Stimulated activated CD4-positive, alpha-beta T cell treated with anti-CD3 and anti-CD28 coated beads, TNF-alpha, amount 100 ng/mL, for 48 hours (primary cell): Measurements from ENCODE around the gene PHKA2.

Experiments
- DNase-seq, 3 donors: peaks; one replicate each; pipeline ENCODE4 v3.0.0-alpha.2; 2020; ENCODE audit warnings: low read depth in 3 of 3

PHKA2 gene

GRCh38 chrX:18933617-18934016 is 50.3 kb downstream of the PHKA2 start:
- DNase-seq, result no peak

DNA sequence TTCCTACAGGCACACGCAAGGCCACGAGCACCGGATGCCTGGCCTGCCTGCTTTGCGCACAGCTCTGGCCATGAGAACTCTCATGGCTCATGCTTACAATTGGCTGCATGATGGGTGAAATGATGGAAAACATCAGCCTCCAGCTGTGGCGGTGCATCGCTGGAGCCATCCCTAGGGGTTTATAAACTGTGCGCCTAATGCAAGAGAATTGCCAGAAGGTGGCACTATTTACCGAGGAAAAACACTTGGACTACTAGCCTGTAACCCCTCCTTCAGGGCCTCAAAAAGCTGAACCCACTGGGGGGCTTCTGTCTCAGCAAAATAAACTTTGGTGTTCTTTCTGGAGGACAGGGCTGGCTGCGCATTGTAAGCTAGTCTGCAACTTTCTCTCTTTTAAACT is 51.9 kb downstream of the PHKA2 start:
- no peak for DNase-seq

- no peak for DNase-seq
Measured at GRCh38 chrX:18929775-18930174, 54.1 kb downstream of the PHKA2 start.

DNA sequence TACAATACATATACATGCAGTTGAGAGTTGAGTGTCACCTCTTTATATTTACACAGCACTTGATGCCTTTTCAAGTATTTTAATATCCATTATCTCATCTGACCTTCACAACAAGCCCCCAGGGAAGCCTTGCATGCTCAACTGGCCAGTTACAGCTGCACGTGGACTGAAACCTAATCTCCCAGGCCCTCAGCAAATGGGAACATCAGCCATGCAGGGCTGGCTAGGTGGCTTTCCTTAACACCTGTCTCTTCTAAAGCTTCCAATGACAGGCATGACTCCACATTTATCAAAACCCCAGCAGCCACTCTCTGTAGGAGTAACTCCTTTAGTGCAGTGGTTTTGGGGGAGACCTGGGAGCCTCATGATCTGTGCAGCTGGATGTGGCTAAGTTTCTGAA is 56.4 kb downstream of the PHKA2 start:
- no peak for DNase-seq

- DNase-seq, result no peak
Measured at GRCh38 chrX:18924507-18925088, 59.3 kb downstream of the PHKA2 start.

- DNase-seq, result no peak
Measured at GRCh38 chrX:18920566-18920965, 63.3 kb downstream of the PHKA2 start.

GRCh38 chrX:18920079-18920478 is 63.8 kb downstream of the PHKA2 start:
- DNase-seq, result no peak

DNA sequence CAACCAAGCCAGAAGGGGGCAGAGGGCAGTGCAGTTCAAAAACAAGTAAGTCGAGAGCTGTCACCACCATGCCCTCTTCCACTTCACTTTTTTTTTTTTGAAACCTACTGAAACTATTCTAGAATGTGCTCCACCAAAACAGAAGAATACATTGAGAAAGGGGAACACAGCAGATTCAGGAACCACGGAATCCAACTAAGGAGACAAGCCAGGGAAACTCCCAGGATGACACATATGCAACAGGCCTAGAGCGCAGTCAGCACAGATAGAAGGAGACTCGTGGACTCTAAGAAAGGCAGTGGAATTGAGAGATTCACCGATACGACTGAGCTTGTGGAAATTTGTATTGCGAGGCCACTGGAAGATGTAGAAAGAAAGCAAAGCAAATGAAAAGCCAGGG is 66.1 kb downstream of the PHKA2 start:
- no peak for DNase-seq

DNA sequence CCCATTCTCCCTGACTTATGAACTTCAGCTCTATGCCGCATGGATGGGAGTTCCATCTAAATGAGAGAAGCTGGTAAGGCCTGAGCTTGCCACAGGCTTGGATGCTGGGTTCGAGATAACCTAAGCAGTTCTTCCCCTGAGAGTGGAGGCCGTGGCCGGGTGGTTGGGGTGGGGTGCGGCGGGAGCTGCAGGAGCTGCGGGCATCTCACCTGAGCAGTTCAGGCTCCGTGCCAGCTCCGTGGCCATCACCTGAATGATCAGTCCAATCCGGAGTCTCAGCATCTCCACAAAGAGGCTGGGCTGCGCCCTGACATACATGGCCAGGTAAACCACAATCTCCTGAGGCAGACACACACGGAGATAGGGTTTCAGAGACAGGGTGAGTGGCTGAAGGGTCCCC is 77.6 kb downstream of the PHKA2 start:
- no peak for DNase-seq

DNA sequence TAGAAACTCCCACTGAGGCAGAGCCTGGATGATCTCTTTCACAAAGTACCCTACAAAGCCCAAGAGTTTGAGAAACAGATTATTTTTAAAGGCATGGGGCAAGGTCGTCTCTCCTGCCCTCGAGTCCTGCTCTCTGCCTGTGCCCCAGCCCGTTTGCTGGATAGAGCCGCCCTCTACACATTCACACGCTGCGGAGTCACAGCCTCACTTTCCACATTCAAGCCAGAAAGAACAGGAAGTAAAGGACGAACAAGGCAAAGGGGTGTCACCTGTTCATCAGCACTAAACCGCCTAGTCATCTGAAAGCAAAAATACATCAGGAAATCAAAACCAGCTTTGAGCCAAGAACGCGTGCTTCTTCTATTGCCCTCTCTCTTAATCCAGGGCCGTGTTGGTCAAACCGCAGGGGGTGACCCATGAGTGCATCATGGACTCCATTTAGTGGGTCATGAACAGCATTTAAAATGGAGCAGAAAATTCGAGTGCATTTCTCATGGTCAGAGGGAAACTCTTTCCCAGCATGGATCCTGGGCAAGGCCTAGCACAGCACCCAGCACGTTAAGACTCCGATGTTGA is 83.4 kb downstream of the PHKA2 start:
- no peak for DNase-seq

DNA sequence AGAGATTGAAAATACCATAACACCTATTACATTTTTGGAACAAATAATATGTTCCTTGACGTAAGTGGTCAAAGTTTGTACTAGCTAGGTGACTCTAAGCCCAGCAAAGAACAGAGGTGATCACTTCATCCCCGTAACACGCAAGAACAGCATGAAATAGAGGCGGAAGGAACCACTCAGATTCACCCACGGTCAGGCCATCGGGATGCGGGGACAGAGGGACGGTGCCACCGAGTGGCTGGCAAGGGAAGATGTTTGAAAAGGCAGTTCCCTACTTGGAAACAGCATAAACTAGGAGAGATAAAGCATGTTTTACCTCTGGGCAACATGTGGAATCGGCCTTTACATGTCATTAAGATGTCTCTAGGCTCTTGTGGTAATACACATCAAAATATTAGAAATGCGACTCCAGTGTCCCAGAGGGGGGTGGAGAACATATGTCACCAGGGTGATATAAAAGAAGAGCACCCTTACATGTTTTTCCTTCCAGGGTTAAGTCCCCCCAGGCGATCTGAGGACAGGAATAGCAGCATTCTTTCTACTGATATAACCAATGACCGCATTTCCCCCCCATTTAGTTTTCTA is 84.0 kb downstream of the PHKA2 start:
- DNase-seq, result no peak

GRCh38 chrX:18898492-18898891 is 85.4 kb downstream of the PHKA2 start:
- DNase-seq, result no peak

- DNase-seq, result no peak
Measured at GRCh38 chrX:18898091-18898490, 85.8 kb downstream of the PHKA2 start.

GRCh38 chrX:18897611-18898010 is 86.3 kb downstream of the PHKA2 start:
- DNase-seq, result no peak

GRCh38 chrX:18896680-18897544 is 87.0 kb downstream of the PHKA2 start:
- DNase-seq, result no peak

DNA sequence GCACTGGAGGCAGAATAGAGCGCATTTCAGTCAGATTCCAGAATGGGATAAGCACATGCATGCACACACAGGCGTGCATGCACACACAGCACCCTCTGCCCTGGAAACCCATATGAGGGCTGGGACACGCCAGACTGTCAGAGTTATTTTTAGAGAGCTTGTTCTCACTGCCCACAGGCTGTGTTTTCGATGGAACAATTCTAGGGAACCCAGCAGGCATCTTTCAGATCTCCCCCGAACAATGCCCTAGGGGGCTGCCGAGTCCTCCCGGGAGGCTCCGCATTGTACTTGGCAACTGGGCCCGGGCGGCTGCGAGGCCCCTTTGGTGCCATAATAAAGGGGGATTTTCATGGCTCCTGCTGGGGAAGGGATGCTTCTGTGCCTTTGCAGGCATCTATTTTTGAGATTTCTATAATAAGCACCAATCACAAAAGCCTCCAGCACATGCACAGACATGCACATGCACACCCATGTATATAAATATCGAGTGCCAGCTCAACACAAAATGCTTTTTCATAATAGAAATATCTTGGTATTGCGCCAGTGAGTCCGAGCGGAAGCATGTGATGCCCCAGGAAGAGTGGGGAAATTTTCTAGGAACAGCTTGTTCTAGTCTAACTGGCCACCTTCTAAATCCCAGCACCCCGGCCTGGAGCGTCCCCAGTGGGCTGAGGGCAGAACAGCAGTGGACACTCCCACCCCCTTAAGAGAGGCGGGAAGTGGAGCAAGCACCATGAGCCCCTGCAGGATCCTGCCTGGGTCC is 88.5 kb downstream of the PHKA2 start:
- no peak for DNase-seq

GRCh38 chrX:18894156-18894555 is 89.8 kb downstream of the PHKA2 start:
- no peak for DNase-seq

DNA sequence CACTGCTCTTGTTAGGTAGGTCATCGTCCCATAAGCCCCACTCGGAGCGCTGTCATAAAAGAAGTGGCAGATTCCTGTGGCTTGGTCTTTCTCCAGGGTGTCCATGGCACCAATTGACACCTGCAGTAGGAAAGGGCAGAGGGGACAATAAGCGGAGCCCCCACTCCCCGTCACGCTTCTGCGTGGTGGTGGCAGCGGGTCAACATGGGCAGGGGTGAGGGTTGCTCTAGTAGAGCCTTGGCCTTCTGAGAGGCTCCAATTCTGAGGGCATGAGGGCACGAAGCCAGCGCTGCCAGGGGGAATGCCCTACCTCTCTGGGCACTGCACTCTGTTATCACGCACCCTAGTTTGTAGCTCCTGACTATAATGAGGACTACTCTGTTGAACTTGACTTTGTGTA is 90.4 kb downstream of the PHKA2 start:
- DNase-seq, result no peak

DNA sequence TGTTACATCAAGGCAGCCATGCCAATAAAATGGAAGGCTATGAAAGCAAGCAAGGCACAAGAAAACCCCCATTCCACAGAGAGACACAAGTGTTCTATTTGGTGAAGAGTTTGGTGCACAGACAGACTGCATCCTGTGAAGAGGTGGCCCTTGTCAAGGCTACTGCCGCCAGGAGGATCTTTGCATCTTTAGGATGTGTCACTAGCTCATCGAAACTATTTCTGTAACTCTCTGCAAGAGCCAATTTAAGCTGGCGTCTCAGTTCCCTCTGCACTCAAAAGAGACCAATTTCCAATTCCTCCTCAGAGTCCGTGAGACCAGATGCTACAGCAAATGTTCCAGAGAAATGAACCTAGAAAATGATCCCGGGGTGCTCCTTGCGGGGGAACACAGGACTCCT is 91.0 kb downstream of the PHKA2 start:
- no peak for DNase-seq

GRCh38 chrX:18891548-18891945 is 92.4 kb downstream of the PHKA2 start:
- DNase-seq, result no peak

GRCh38 chrX:18890724-18891547 is 93.0 kb downstream of the PHKA2 start:
- DNase-seq, result no peak
